HepG2 (cell line): ENCODE results near the gene RAD9A. TPM values are rescaled to one million over a fixed set of nuclear protein-coding genes. Genes with fewer than 3 reads are reported as not detected.

Experiments
- ARNTL ChIP-seq: sonication (generic); formaldehyde crosslinking; IDR thresholded peaks from 2 replicates; pipeline ENCODE4 v1.4.0; 2020; ENCODE audit warnings: mild to moderate bottlenecking, missing genetic modification reagents
- CHD2 ChIP-seq: IDR thresholded peaks from 2 replicates; pipeline ENCODE4 v1.6.1; 2011; ENCODE audit warnings: low read depth, low read length, improper control_type of control experiment
- HDAC2 ChIP-seq: sonication (generic); formaldehyde crosslinking; IDR thresholded peaks from 2 replicates; pipeline ENCODE4 v1.4.0; 2020; ENCODE audit warnings: missing genetic modification reagents
- HMGA1 ChIP-seq: sonication (generic); formaldehyde crosslinking; conservative IDR thresholded peaks from 2 replicates; pipeline ENCODE4 v1.4.0; 2020; ENCODE audit warnings: missing genetic modification reagents
- HNF4G ChIP-seq, 2 experiments: sonication (generic) in 1 of 2; formaldehyde crosslinking in 1 of 2; IDR thresholded peaks; 2 replicates each; pipeline versions ENCODE4 v1.4.0 to v1.6.1; 2011 to 2020; ENCODE audit warnings: borderline replicate concordance in 2 of 2, low read depth in 2 of 2, mild to moderate bottlenecking in 2 of 2, low read length in 1 of 2, missing genetic modification reagents in 1 of 2, moderate library complexity in 1 of 2
- HOMEZ ChIP-seq: IDR thresholded peaks from 2 replicates; pipeline ENCODE4 v1.6.1; 2016; ENCODE audit warnings: low read depth
- IRF2 ChIP-seq: IDR thresholded peaks from 2 replicates; pipeline ENCODE4 v1.6.1; 2018; ENCODE audit warnings: missing genetic modification reagents, missing compliant biosample characterization
- MLXIP ChIP-seq: sonication (generic); formaldehyde crosslinking; IDR thresholded peaks from 2 replicates; pipeline ENCODE4 v1.9.0; 2021; ENCODE audit warnings: missing genetic modification reagents, borderline replicate concordance
- NFE2L2 ChIP-seq: fragments of 150-350 bp; IDR thresholded peaks from 2 replicates; pipeline ENCODE4 v1.6.1; 2014; ENCODE audit warnings: low read length
- POLR2G ChIP-seq: fragments of 200-400 bp; formaldehyde crosslinking; IDR thresholded peaks from 2 replicates; pipeline ENCODE4 v1.6.1; 2018; ENCODE audit warnings: mild to moderate bottlenecking, low read depth, low read length, moderate library complexity
- SSRP1 ChIP-seq: IDR thresholded peaks from 2 replicates; pipeline ENCODE4 v1.6.1; 2016; ENCODE audit warnings: control low read depth
- SUZ12 ChIP-seq: fragments of 150-350 bp; IDR thresholded peaks from 2 replicates; pipeline ENCODE4 v1.6.1; 2014; ENCODE audit warnings: low read depth, low read length
- TCF7 ChIP-seq: sonication (generic); IDR thresholded peaks from 2 replicates; pipeline ENCODE4 v1.6.1; 2016; ENCODE audit warnings: antibody characterized with exemption, low read depth
- TP53 ChIP-seq: sonication (generic); formaldehyde crosslinking; conservative IDR thresholded peaks from 2 replicates; pipeline ENCODE4 v1.4.0; 2020; ENCODE audit warnings: missing genetic modification reagents
- YY1 ChIP-seq: IDR thresholded peaks from 2 replicates; pipeline ENCODE4 v1.6.1; 2011; ENCODE audit warnings: low read length, low read depth, moderate library complexity, mild to moderate bottlenecking; ENCODE audit not compliant: insufficient read depth, insufficient replicate concordance
- ZFP36L2 ChIP-seq: sonication (generic); formaldehyde crosslinking; IDR thresholded peaks from 2 replicates; pipeline ENCODE4 v1.4.0; 2020; ENCODE audit warnings: missing genetic modification reagents
- ZNF12 ChIP-seq: sonication (generic); formaldehyde crosslinking; IDR thresholded peaks from 2 replicates; pipeline ENCODE4 v1.5.0; 2020; ENCODE audit warnings: missing genetic modification reagents
- ZNF430 ChIP-seq: sonication (generic); formaldehyde crosslinking; IDR thresholded peaks from 2 replicates; pipeline ENCODE4 v1.9.0; 2021; ENCODE audit warnings: mild to moderate bottlenecking, missing genetic modification reagents
- ZNF567 ChIP-seq: sonication (generic); formaldehyde crosslinking; IDR thresholded peaks from 2 replicates; pipeline ENCODE4 v1.8.1; 2023; ENCODE audit warnings: mild to moderate bottlenecking, missing genetic modification reagents, borderline replicate concordance
- ZNF580 ChIP-seq: IDR thresholded peaks from 2 replicates; pipeline ENCODE4 v1.6.1; 2016; ENCODE audit warnings: low read depth, borderline replicate concordance
- ZNF724P ChIP-seq: sonication (generic); formaldehyde crosslinking; IDR thresholded peaks from 2 replicates; pipeline ENCODE4 v1.8.0; 2022; ENCODE audit warnings: missing genetic modification reagents, borderline replicate concordance
- ZNF850 ChIP-seq: sonication (generic); formaldehyde crosslinking; conservative IDR thresholded peaks from 2 replicates; pipeline ENCODE4 v1.9.0; 2021; ENCODE audit warnings: mild to moderate bottlenecking, missing genetic modification reagents
- ZSCAN31 ChIP-seq: sonication (generic); formaldehyde crosslinking; IDR thresholded peaks from 2 replicates; pipeline ENCODE4 v1.5.0; 2020; ENCODE audit warnings: low read depth, mild to moderate bottlenecking, missing genetic modification reagents
- polyA plus RNA-seq, 8 experiments: library from polyadenylated mRNA; depleted of rRNA in 3 of 8; stranded (reverse) in 7 of 8; unstranded in 1 of 8; fragments of >200 nt; fragmentation: Illumina TruSeq in 4 of 8; extraction: Trizol in 4 of 8; gene quantifications; 2 replicates each; pipeline versions ENCODE4 v1.2.1 to v1.2.3, GENCODE V29; 2011 to 2016; ENCODE audit warnings: low read depth in 4 of 8, missing spikeins in 1 of 8, mixed read lengths in 1 of 8; ENCODE audit not compliant: insufficient read depth in 1 of 8
- total RNA-seq, 5 experiments: library from RNA; depleted of rRNA; stranded (reverse); fragments of >200 nt; fragmentation: Illumina TruSeq; extraction: Trizol; gene quantifications; 2 replicates each; pipeline ENCODE4 v1.2.3, GENCODE V29; 2016; ENCODE audit warnings: low read depth in 1 of 5
- TF ChIP-seq, protein P1 (sequence below): sonication (generic); formaldehyde crosslinking; conservative IDR thresholded peaks from 2 replicates; pipeline ENCODE4 v1.4.0; 2020; ENCODE audit warnings: missing genetic modification reagents
- TF ChIP-seq, protein P2 (sequence below): IDR thresholded peaks from 2 replicates; pipeline ENCODE4 v1.6.1; 2012; ENCODE audit warnings: inconsistent platforms

The RAD9A gene
- total and polyA plus RNA-seq, 2 of the 13 experiments (the other 11 are each of a cell fraction or from before 2014, with no cell fraction given), result 10.1 to 15.7 TPM

GRCh38 chr11:67391304-67392182 is at the start of gene RAD9A (continued):
- TF ChIP-seq TCF7 (0 out of 2 replicates have a peak, but pooled peaks have one; percentile 15), ZNF850 (CRISPR knock-in tag) (peak; percentile 93; the same call in 1 of the 2 replicates), HOMEZ (CRISPR knock-in tag) (0 out of 2 replicates have a peak, but pooled peaks have one; percentile 27), ZNF430 (CRISPR knock-in tag) (peak; percentile 68), SUZ12 (no peak), HDAC2 (CRISPR knock-in tag) (peak; percentile 90), ARNTL (CRISPR knock-in tag) (peak; percentile 99), MLXIP (CRISPR knock-in tag) (peak; percentile 25; the same call in 1 of the 2 replicates), IRF2 (CRISPR knock-in tag) (peak; percentile 60; the same call in 1 of the 2 replicates), CHD2 (no peak), ZNF12 (CRISPR knock-in tag) (no peak), HMGA1 (CRISPR knock-in tag) (no peak), ZNF580 (CRISPR knock-in tag) (peak; percentile 66; the same call in 1 of the 2 replicates), NFE2L2 (no peak), TP53 (CRISPR knock-in tag) (no peak), ZNF724P (CRISPR knock-in tag) (no peak), POLR2G (peak; percentile 84), YY1 (peak; percentile 62), ZNF567 (CRISPR knock-in tag) (no peak), ZSCAN31 (CRISPR knock-in tag) (no peak), HNF4G (IDR thresholded peaks at IDR 0.05; ENCODE audit: borderline replicate concordance, low read depth, low read length) (no peak; the same call in 1 of the 2 replicates), HNF4G (CRISPR knock-in tag; IDR thresholded peaks at IDR 0.05; ENCODE audit: borderline replicate concordance, low read depth) (no peak), ZFP36L2 (CRISPR knock-in tag) (0 out of 2 replicates have a peak, but pooled peaks have one; percentile 63), SSRP1 (no peak)
- TF ChIP-seq, protein P1, sequence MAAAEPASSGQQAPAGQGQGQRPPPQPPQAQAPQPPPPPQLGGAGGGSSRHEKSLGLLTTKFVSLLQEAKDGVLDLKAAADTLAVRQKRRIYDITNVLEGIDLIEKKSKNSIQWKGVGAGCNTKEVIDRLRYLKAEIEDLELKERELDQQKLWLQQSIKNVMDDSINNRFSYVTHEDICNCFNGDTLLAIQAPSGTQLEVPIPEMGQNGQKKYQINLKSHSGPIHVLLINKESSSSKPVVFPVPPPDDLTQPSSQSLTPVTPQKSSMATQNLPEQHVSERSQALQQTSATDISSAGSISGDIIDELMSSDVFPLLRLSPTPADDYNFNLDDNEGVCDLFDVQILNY, result peak; percentile 86
- TF ChIP-seq, protein P2, sequence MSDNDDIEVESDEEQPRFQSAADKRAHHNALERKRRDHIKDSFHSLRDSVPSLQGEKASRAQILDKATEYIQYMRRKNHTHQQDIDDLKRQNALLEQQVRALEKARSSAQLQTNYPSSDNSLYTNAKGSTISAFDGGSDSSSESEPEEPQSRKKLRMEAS, result peak; percentile 99
